ENCODE results near the gene SPINK5.

SPINK5 gene

DNA sequence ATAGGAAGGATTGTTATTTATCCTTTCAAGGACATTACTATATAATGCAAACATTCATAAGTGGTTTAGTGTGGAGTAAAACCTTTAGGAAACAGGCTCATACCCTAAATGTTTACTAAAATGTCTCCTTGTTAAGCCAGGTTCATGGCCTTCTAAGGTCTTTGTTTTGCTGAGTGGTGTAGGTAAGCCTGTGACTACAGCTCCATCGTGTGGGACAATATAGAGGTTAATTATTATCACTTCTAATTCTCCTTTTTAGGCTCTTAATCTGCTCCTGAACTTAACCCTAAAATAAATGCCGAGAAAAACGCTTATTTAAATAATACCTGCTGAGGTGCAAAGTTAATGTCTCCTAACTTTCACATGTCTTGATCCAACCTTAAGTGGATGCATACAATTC, 43.8 kb downstream of the SPINK5 start:
- Histone ChIP-seq H3K14ac (ENCODE audit: low read length) (no peak overlapping the region), H3K4ac (ENCODE audit: low read length) (no peak overlapping the region), H3K27ac (replicated peaks; ENCODE audit: low read length) (no peak overlapping the region), H4K8ac (ENCODE audit: low read depth, low read length) (no peak overlapping the region), H3K4me3 (ENCODE audit: low read length in 2 of 2) (no peak overlapping the region), H3K4me1 (ENCODE audit: control insufficient read depth in 2 of 2, insufficient read depth in 1 of 2, low read depth in 1 of 2, low read length in 2 of 2) (no peaks in the 10 kb centered on the region), H3K23ac (ENCODE audit: low read depth, low read length, poor library complexity) (no peak overlapping the region), H2AK5ac (ENCODE audit: low read depth, low read length) (no peak overlapping the region), H3K27me3 (ENCODE audit: control insufficient read depth in 3 of 3, insufficient read depth in 3 of 3, low read depth in 1 of 3, low read length in 3 of 3) (no peaks in the 10 kb centered on the region), H3K4me2 (ENCODE audit: insufficient read depth, low read length, poor library complexity, severe bottlenecking) (no peak overlapping the region), H3K79me1 (ENCODE audit: low read depth, low read length) (no peaks in the 10 kb centered on the region), H3K36me3 (replicated peaks in 1 of 2; ENCODE audit: control insufficient read depth in 2 of 2, insufficient read depth in 2 of 2, low read length in 2 of 2) (no peaks in the 10 kb centered on the region), H2BK15ac (ENCODE audit: low read length) (no peak overlapping the region), H2BK120ac (ENCODE audit: low read depth, low read length) (no peak overlapping the region), H3K9ac (ENCODE audit: low read depth, low read length, poor library complexity) (no peak overlapping the region), H3K9me3 (replicated peaks in 1 of 2; ENCODE audit: control insufficient read depth in 2 of 2, insufficient read depth in 1 of 2, low read depth in 1 of 2, low read length in 2 of 2) (no peaks in the 10 kb centered on the region), H2AFZ (ENCODE audit: low read length) (no peak overlapping the region), H3K18ac (ENCODE audit: low read length) (no peak overlapping the region), H2BK12ac (ENCODE audit: low read length) (no peak overlapping the region), H4K91ac (ENCODE audit: low read depth, low read length, poor library complexity) (no peak overlapping the region), H2BK5ac (ENCODE audit: low read length) (no peak overlapping the region)
- DNase-seq (ENCODE audit: low spot score), result no peak
- no CpG with 5 or more reads among the region's 3 CpGs for WGBS, 2 donors (ENCODE audit: extremely low coverage in 2 of 2, insufficient read length in 2 of 2, insufficient replicate concordance in 1 of 2)

DNA sequence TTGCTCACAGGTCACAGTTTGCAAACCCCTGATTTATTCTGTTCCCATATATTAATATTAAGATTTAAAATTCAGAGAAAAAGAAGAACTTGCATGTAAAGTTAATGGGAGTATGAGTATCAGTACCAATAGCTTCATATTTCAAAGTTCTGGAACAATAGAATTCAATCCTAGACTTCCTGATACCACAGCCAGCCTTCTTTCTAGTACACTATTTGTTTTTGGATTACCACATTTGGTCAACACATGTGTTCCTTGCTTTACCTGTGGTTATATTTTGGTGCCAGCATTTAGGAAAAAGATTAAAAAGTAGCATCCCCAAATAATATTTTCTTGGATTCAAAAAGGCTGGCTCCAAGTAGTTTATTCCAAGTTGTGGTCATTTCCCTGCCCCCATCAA, 49.5 kb downstream of the SPINK5 start:
- no peak overlapping the region for H3K4ac ChIP-seq (ENCODE audit: low read length)
- H3K9ac ChIP-seq (ENCODE audit: low read depth, low read length, poor library complexity), result no peak overlapping the region
- no peak overlapping the region for H2BK5ac ChIP-seq (ENCODE audit: low read length)
- no peak overlapping the region for H3K14ac ChIP-seq (ENCODE audit: low read length)
- no peak overlapping the region for H3K4me3 ChIP-seq (ENCODE audit: low read length in 2 of 2)
- H3K27ac ChIP-seq (replicated peaks; ENCODE audit: low read length), result no peak overlapping the region
- H4K8ac ChIP-seq (ENCODE audit: low read depth, low read length), result no peak overlapping the region
- no peaks in the 10 kb centered on the region for H3K9me3 ChIP-seq (replicated peaks in 1 of 2; ENCODE audit: control insufficient read depth in 2 of 2, insufficient read depth in 1 of 2, low read depth in 1 of 2, low read length in 2 of 2)
- H3K18ac ChIP-seq (ENCODE audit: low read length), result no peak overlapping the region
- H3K4me2 ChIP-seq (ENCODE audit: insufficient read depth, low read length, poor library complexity, severe bottlenecking), result no peak overlapping the region
- H2BK12ac ChIP-seq (ENCODE audit: low read length), result no peak overlapping the region
- H3K27me3 ChIP-seq (ENCODE audit: control insufficient read depth in 3 of 3, insufficient read depth in 3 of 3, low read depth in 1 of 3, low read length in 3 of 3), result no peaks in the 10 kb centered on the region
- H4K91ac ChIP-seq (ENCODE audit: low read depth, low read length, poor library complexity), result no peak overlapping the region
- no peak overlapping the region for H2BK15ac ChIP-seq (ENCODE audit: low read length)
- H3K23ac ChIP-seq (ENCODE audit: low read depth, low read length, poor library complexity), result no peak overlapping the region
- H2AFZ ChIP-seq (ENCODE audit: low read length), result no peak overlapping the region
- no peaks in the 10 kb centered on the region for H3K79me1 ChIP-seq (ENCODE audit: low read depth, low read length)
- H3K4me1 ChIP-seq (ENCODE audit: control insufficient read depth in 2 of 2, insufficient read depth in 1 of 2, low read depth in 1 of 2, low read length in 2 of 2), result no peaks in the 10 kb centered on the region
- H2AK5ac ChIP-seq (ENCODE audit: low read depth, low read length), result no peak overlapping the region
- H3K36me3 ChIP-seq (replicated peaks in 1 of 2; ENCODE audit: control insufficient read depth in 2 of 2, insufficient read depth in 2 of 2, low read length in 2 of 2), result no peaks in the 10 kb centered on the region
- DNase-seq (ENCODE audit: low spot score), result no peak
- H2BK120ac ChIP-seq (ENCODE audit: low read depth, low read length), result no peak overlapping the region

DNA sequence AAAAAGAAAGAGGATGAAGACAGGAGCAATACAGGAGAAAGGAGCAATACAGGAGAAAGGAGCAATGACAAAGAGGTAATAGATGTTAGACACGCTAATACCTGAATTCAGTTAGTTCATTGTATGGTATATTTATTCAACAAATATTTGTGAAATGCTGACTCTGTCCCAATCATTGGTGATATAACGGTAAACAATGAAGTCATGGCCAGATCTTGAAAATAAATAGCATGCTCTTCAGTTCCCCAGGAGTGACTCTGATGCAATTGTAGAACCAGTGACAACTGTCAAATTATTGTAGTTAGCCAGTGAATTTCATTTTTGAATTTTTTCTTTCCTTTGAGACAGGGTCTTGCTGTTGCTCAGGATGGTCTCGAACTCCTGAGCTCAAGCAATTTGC, 56.5 kb downstream of the SPINK5 start:
- Histone ChIP-seq H3K36me3 (replicated peaks in 1 of 2; ENCODE audit: control insufficient read depth in 2 of 2, insufficient read depth in 2 of 2, low read length in 2 of 2) (no peaks in the 10 kb centered on the region), H3K18ac (ENCODE audit: low read length) (no peak overlapping the region), H2BK5ac (ENCODE audit: low read length) (no peak overlapping the region), H4K91ac (ENCODE audit: low read depth, low read length, poor library complexity) (no peak overlapping the region), H3K14ac (ENCODE audit: low read length) (no peak overlapping the region), H2BK12ac (ENCODE audit: low read length) (no peak overlapping the region), H4K8ac (ENCODE audit: low read depth, low read length) (no peak overlapping the region), H3K4me1 (ENCODE audit: control insufficient read depth in 2 of 2, insufficient read depth in 1 of 2, low read depth in 1 of 2, low read length in 2 of 2) (no peaks in the 10 kb centered on the region), H2AK5ac (ENCODE audit: low read depth, low read length) (no peak overlapping the region), H2BK15ac (ENCODE audit: low read length) (no peak overlapping the region), H3K9me3 (replicated peaks in 1 of 2; ENCODE audit: control insufficient read depth in 2 of 2, insufficient read depth in 1 of 2, low read depth in 1 of 2, low read length in 2 of 2) (no peaks in the 10 kb centered on the region), H3K9ac (ENCODE audit: low read depth, low read length, poor library complexity) (no peak overlapping the region), H2AFZ (ENCODE audit: low read length) (no peak overlapping the region), H3K23ac (ENCODE audit: low read depth, low read length, poor library complexity) (no peak overlapping the region), H2BK120ac (ENCODE audit: low read depth, low read length) (no peak overlapping the region), H3K4me3 (ENCODE audit: low read length in 2 of 2) (no peak overlapping the region), H3K4me2 (ENCODE audit: insufficient read depth, low read length, poor library complexity, severe bottlenecking) (no peak overlapping the region), H3K27ac (replicated peaks; ENCODE audit: low read length) (no peak overlapping the region), H3K27me3 (ENCODE audit: control insufficient read depth in 3 of 3, insufficient read depth in 3 of 3, low read depth in 1 of 3, low read length in 3 of 3) (no peaks in the 10 kb centered on the region), H3K79me1 (ENCODE audit: low read depth, low read length) (no peaks in the 10 kb centered on the region), H3K4ac (ENCODE audit: low read length) (no peak overlapping the region)
- WGBS, 2 donors (ENCODE audit: extremely low coverage in 2 of 2, insufficient read length in 2 of 2, insufficient replicate concordance in 1 of 2), result no CpG with 5 or more reads among the region's 3 CpGs
- no peak for DNase-seq (ENCODE audit: low spot score)

DNA sequence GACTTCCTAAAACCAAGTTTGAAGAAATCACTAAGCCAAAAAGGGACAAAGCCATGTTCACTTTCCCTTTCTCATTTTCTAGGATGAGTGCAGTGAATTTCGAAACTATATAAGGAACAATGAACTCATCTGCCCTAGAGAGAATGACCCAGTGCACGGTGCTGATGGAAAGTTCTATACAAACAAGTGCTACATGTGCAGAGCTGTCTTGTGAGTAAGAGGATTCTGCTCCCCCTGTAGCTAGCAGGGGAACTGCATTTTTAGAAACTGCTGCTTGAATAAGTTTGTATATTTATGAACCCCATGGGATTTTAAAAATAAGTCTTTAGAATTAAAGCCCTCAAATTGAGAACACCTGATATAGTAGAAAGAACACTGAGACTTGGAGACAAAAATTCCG, 61.9 kb downstream of the SPINK5 start:
- H2AK5ac ChIP-seq (ENCODE audit: low read depth, low read length), result no peak overlapping the region
- no peak overlapping the region for H3K9ac ChIP-seq (ENCODE audit: low read depth, low read length, poor library complexity)
- H2AFZ ChIP-seq (ENCODE audit: low read length), result no peak overlapping the region
- H2BK5ac ChIP-seq (ENCODE audit: low read length), result no peak overlapping the region
- H2BK15ac ChIP-seq (ENCODE audit: low read length), result no peak overlapping the region
- WGBS, 2 donors (ENCODE audit: extremely low coverage in 2 of 2, insufficient read length in 2 of 2, insufficient replicate concordance in 1 of 2), result no CpG with 5 or more reads among the region's 3 CpGs
- no peak overlapping the region for H4K8ac ChIP-seq (ENCODE audit: low read depth, low read length)
- DNase-seq (ENCODE audit: low spot score), result no peak
- H3K23ac ChIP-seq (ENCODE audit: low read depth, low read length, poor library complexity), result no peak overlapping the region
- no peak overlapping the region for H3K4me2 ChIP-seq (ENCODE audit: insufficient read depth, low read length, poor library complexity, severe bottlenecking)
- no peak overlapping the region for H2BK12ac ChIP-seq (ENCODE audit: low read length)
- no peak overlapping the region for H3K14ac ChIP-seq (ENCODE audit: low read length)
- H3K4ac ChIP-seq (ENCODE audit: low read length), result no peak overlapping the region
- H3K9me3 ChIP-seq (replicated peaks in 1 of 2; ENCODE audit: control insufficient read depth in 2 of 2, insufficient read depth in 1 of 2, low read depth in 1 of 2, low read length in 2 of 2), result no peaks in the 10 kb centered on the region
- no peak overlapping the region for H4K91ac ChIP-seq (ENCODE audit: low read depth, low read length, poor library complexity)
- no peak overlapping the region for H3K27ac ChIP-seq (replicated peaks; ENCODE audit: low read length)
- no peaks in the 10 kb centered on the region for H3K4me1 ChIP-seq (ENCODE audit: control insufficient read depth in 2 of 2, insufficient read depth in 1 of 2, low read depth in 1 of 2, low read length in 2 of 2)
- no peaks in the 10 kb centered on the region for H3K79me1 ChIP-seq (ENCODE audit: low read depth, low read length)
- no peak overlapping the region for H2BK120ac ChIP-seq (ENCODE audit: low read depth, low read length)
- no peak overlapping the region for H3K18ac ChIP-seq (ENCODE audit: low read length)
- H3K36me3 ChIP-seq (replicated peaks in 1 of 2; ENCODE audit: control insufficient read depth in 2 of 2, insufficient read depth in 2 of 2, low read length in 2 of 2), result no peaks in the 10 kb centered on the region
- H3K27me3 ChIP-seq (ENCODE audit: control insufficient read depth in 3 of 3, insufficient read depth in 3 of 3, low read depth in 1 of 3, low read length in 3 of 3), result no peaks in the 10 kb centered on the region
- no peak overlapping the region for H3K4me3 ChIP-seq (ENCODE audit: low read length in 2 of 2)
